ENCODE measurements around the gene PLPPR2. TPM values are rescaled to one million over a fixed set of nuclear protein-coding genes. Genes with fewer than 3 reads are reported as not detected.
"Not testable (repeated sequence)": the region's sequence is repeated elsewhere in the genome, so short reads cannot be mapped to it uniquely, and the experiment has no call there.

PLPPR2 gene
- total RNA-seq, 4 donors from 2014 or later, result 18.9 to 32.1 (median 22.5) TPM

GRCh38 chr19:11346104-11346940 lies 8.9 kb upstream of the PLPPR2 start, which contains the start of the genes CCDC159 and TMEM205:
TSS of gene CCDC159 (plus strand) at chr19:11346519. CDS start at chr19:11346607, 88 bp downstream.
TSS of gene TMEM205 (minus strand) at chr19:11346268. CDS start at chr19:11345619, 649 bp downstream.
- Histone ChIP-seq H3K4me1 (peaks cover 33% of the 10 kb centered on the region), H3K36me3 (peaks cover 6% of the 10 kb centered on the region), H3K4me3 (peak within 1 kb of the TSS; percentile 57), H3K9me3 (no peaks in the 10 kb centered on the region), H3K27me3 (no peaks in the 10 kb centered on the region), H3K27ac (peak within 1 kb of the TSS; percentile 67)
- under 1% methylated on average over 19 of the region's 50 CpGs for WGBS
- DNase-seq (ENCODE audit: low spot score in 2 of 2), result peak; percentile 99 to 100
- TF ChIP-seq POLR2A (IDR thresholded peaks at IDR 0.05) (peak in 1 of 2 donors; percentile 49), EP300 (IDR thresholded peaks at IDR 0.05) (no peak), CTCF (IDR thresholded peaks at IDR 0.05) (no peak), POLR2AphosphoS5 (IDR thresholded peaks at IDR 0.05) (peak in 2 of 3 donors; percentile 83 to 93)

GRCh38 chr19:11347546-11348039 lies 7.6 kb upstream of the PLPPR2 start:
- no peaks in the 10 kb centered on the region for H3K27me3 ChIP-seq
- peaks cover 33% of the 10 kb centered on the region for H3K4me1 ChIP-seq
- H3K36me3 ChIP-seq, result peaks cover 3% of the 10 kb centered on the region
- TF ChIP-seq CTCF (IDR thresholded peaks at IDR 0.05) (no peak), EP300 (IDR thresholded peaks at IDR 0.05) (no peak)
- H3K27ac ChIP-seq, result no peak overlapping the region
- DNase-seq (ENCODE audit: low spot score in 2 of 2), result no peak
- H3K4me3 ChIP-seq, result no peak overlapping the region
- 77% methylated on average over 7 of the region's 7 CpGs for WGBS
- H3K9me3 ChIP-seq, result no peaks in the 10 kb centered on the region

- Histone ChIP-seq H3K27ac (no peak overlapping the region), H3K4me1 (peaks cover 21% of the 10 kb centered on the region), H3K4me3 (no peak overlapping the region), H3K9me3 (no peaks in the 10 kb centered on the region), H3K36me3 (no peaks in the 10 kb centered on the region), H3K27me3 (no peaks in the 10 kb centered on the region)
- no peak for DNase-seq (ENCODE audit: low spot score in 2 of 2)
- WGBS, result 90% methylated on average over 2 of the region's 4 CpGs
- TF ChIP-seq CTCF (IDR thresholded peaks at IDR 0.05) (no peak), EP300 (IDR thresholded peaks at IDR 0.05) (no peak), POLR2AphosphoS5 (IDR thresholded peaks at IDR 0.05) (no peak), POLR2A (IDR thresholded peaks at IDR 0.05) (no peak)
Observed at GRCh38 chr19:11349171-11349570, 6.1 kb upstream of the PLPPR2 start.

- H3K9me3 ChIP-seq; DNase-seq (ENCODE audit: low spot score in 2 of 2); H3K27me3 ChIP-seq; H3K27ac ChIP-seq; H3K4me3 ChIP-seq; H3K36me3 ChIP-seq: not testable (repeated sequence)
- WGBS, result 91% methylated on average over 4 of the region's 4 CpGs
- H3K4me1 ChIP-seq, result peaks cover 14% of the 10 kb centered on the region
Observed at GRCh38 chr19:11354102-11354501, 1.1 kb upstream of the PLPPR2 start.

- Histone ChIP-seq H3K4me1 (peaks cover 14% of the 10 kb centered on the region), H3K36me3 (peaks cover 7% of the 10 kb centered on the region), H3K27me3 (no peaks in the 10 kb centered on the region), H3K9me3 (no peaks in the 10 kb centered on the region), H3K27ac (no peak overlapping the region), H3K4me3 (peak overlapping the region; percentile 61)
- TF ChIP-seq POLR2AphosphoS5 (IDR thresholded peaks at IDR 0.05) (no peak), EP300 (IDR thresholded peaks at IDR 0.05) (no peak), POLR2A (IDR thresholded peaks at IDR 0.05) (no peak), CTCF (IDR thresholded peaks at IDR 0.05) (no peak)
- 73% methylated on average over 6 of the region's 6 CpGs for WGBS
- DNase-seq (ENCODE audit: low spot score in 2 of 2), result no peak
Observed at GRCh38 chr19:11356074-11356397, 804 bp downstream of the PLPPR2 start.

Data from suprapubic skin (tissue), 4 donors.